GM23338 (cell line): ENCODE data around the gene MEI4. TPM values are rescaled to one million over a fixed set of nuclear protein-coding genes. Genes with fewer than 3 reads are reported as not detected.

Source experiments
- ATAC-seq: fragments of 200-7000 bp; cut with Tn5 transposase; 3 replicates; pipeline ENCODE4 v1.9.1; 2020
- DNase-seq: peaks from one replicate; pipeline ENCODE4 v3.0.0-alpha.2; 2015; ENCODE audit warnings: low spot score
- H2AFZ ChIP-seq: fragments of 200-600 bp; sonication (generic); 2 replicates; pipeline ENCODE4 v1.8.0; 2016; ENCODE audit warnings: antibody characterized with exemption, mild to moderate bottlenecking, moderate library complexity
- H3F3A ChIP-seq: fragments of 200-600 bp; sonication (generic); replicated peaks from 2 replicates; pipeline ENCODE4 v1.8.0; 2017; ENCODE audit warnings: antibody characterized with exemption, mixed run types, low read depth
- H3K27ac ChIP-seq: fragments of 200-600 bp; sonication (generic); 2 replicates; pipeline ENCODE4 v1.6.1; 2016; ENCODE audit warnings: low read depth
- H3K27me3 ChIP-seq: fragments of 200-600 bp; sonication (generic); 2 replicates; pipeline ENCODE4 v1.8.0; 2016; ENCODE audit warnings: mild to moderate bottlenecking, mixed run types, moderate library complexity; ENCODE audit not compliant: insufficient read depth
- H3K36me3 ChIP-seq: fragments of 200-600 bp; sonication (generic); 2 replicates; pipeline ENCODE4 v1.8.0; 2016; ENCODE audit warnings: mild to moderate bottlenecking; ENCODE audit not compliant: insufficient read depth
- H3K4me1 ChIP-seq: fragments of 200-600 bp; sonication (generic); 2 replicates; pipeline ENCODE4 v1.8.0; 2016; ENCODE audit warnings: mild to moderate bottlenecking, moderate library complexity; ENCODE audit not compliant: insufficient read depth
- H3K4me2 ChIP-seq: fragments of 200-600 bp; sonication (generic); 2 replicates; pipeline ENCODE4 v1.7.1; 2017; ENCODE audit warnings: mixed run types
- H3K4me3 ChIP-seq: fragments of 200-600 bp; sonication (generic); 2 replicates; pipeline ENCODE4 v1.6.1; 2016; ENCODE audit warnings: mixed run types
- H3K79me2 ChIP-seq: fragments of 200-600 bp; sonication (generic); replicated peaks from 2 replicates; pipeline ENCODE4 v1.8.0; 2017; ENCODE audit warnings: mild to moderate bottlenecking; ENCODE audit not compliant: insufficient read depth
- H3K9me2 ChIP-seq: fragments of 200-600 bp; sonication (generic); 2 replicates; pipeline ENCODE4 v1.8.0; 2017; ENCODE audit not compliant: insufficient read depth
- H4K20me1 ChIP-seq: fragments of 200-600 bp; sonication (generic); replicated peaks from 2 replicates; pipeline ENCODE4 v1.8.0; 2017; ENCODE audit warnings: mild to moderate bottlenecking; ENCODE audit not compliant: insufficient read depth
- H3K27ac Mint-ChIP-seq: 2 replicates; pipeline ENCODE4 v1.8.0; 2020; ENCODE audit warnings: inconsistent platforms, mild to moderate bottlenecking, moderate library complexity, mixed read lengths
- H3K27me3 Mint-ChIP-seq: 3 replicates; pipeline ENCODE4 v1.8.0; 2022; ENCODE audit warnings: low read depth, mild to moderate bottlenecking, moderate library complexity, mixed read lengths, inconsistent platforms; ENCODE audit not compliant: insufficient read depth, poor library complexity
- H3K36me3 Mint-ChIP-seq: 3 replicates; pipeline ENCODE4 v1.8.0; 2021; ENCODE audit warnings: low read depth, mild to moderate bottlenecking, inconsistent platforms, moderate library complexity, mixed read lengths
- H3K4me1 Mint-ChIP-seq: 3 replicates; pipeline ENCODE4 v1.8.0; 2020; ENCODE audit warnings: mild to moderate bottlenecking, inconsistent platforms, mixed read lengths
- H3K4me3 Mint-ChIP-seq: 3 replicates; pipeline ENCODE4 v1.8.0; 2021; ENCODE audit warnings: moderate library complexity, mild to moderate bottlenecking, inconsistent platforms, mixed read lengths
- H3K9me3 Mint-ChIP-seq: 3 replicates; pipeline ENCODE4 v1.8.0; 2020; ENCODE audit warnings: moderate library complexity, mild to moderate bottlenecking, inconsistent platforms, mixed read lengths
- CREB1 ChIP-seq: fragments of 250-450 bp; sonication (Bioruptor Pico); IDR thresholded peaks from 2 replicates; pipeline ENCODE4 v1.5.0; 2020; ENCODE audit warnings: low read depth, mild to moderate bottlenecking, moderate library complexity
- EZH2 ChIP-seq: fragments of 200-600 bp; sonication (generic); IDR thresholded peaks from one replicate; pipeline ENCODE4 v1.8.0; 2017; ENCODE audit warnings: antibody characterized with exemption, mild to moderate bottlenecking, low read depth; ENCODE audit not compliant: unreplicated experiment
- EZH2phosphoT487 ChIP-seq: fragments of 200-600 bp; sonication (generic); IDR thresholded peaks from one replicate; pipeline ENCODE4 v1.8.1; 2018; ENCODE audit warnings: antibody characterized with exemption; ENCODE audit not compliant: unreplicated experiment
- JUNB ChIP-seq: IDR thresholded peaks from one replicate; pipeline ENCODE4 v1.6.1; 2016; ENCODE audit warnings: antibody characterized with exemption; ENCODE audit not compliant: unreplicated experiment
- NANOG ChIP-seq: IDR thresholded peaks from 2 replicates; pipeline ENCODE4 v1.6.1; 2016; ENCODE audit warnings: antibody characterized with exemption, borderline replicate concordance
- POLR2AphosphoS5 ChIP-seq: IDR thresholded peaks from 2 replicates; pipeline ENCODE4 v1.6.1; 2016; ENCODE audit warnings: antibody characterized with exemption, low read depth
- STAT1 ChIP-seq: IDR thresholded peaks from one replicate; pipeline ENCODE4 v1.6.1; 2016; ENCODE audit warnings: antibody characterized with exemption; ENCODE audit not compliant: unreplicated experiment
- ZNF114 ChIP-seq: fragments of 250-450 bp; sonication (Bioruptor Pico); IDR thresholded peaks from 2 replicates; pipeline ENCODE4 v1.5.0; 2020; ENCODE audit warnings: mild to moderate bottlenecking, moderate library complexity
- ZNF331 ChIP-seq: fragments of 250-450 bp; sonication (Bioruptor Pico); IDR thresholded peaks from 2 replicates; pipeline ENCODE4 v1.5.0; 2020; ENCODE audit warnings: low read depth, mild to moderate bottlenecking, moderate library complexity
- polyA plus RNA-seq: library from polyadenylated mRNA; unstranded; fragments of >200 nt; fragmentation: Nextera tagmentation; extraction: Ambion mirVana; gene quantifications from 2 replicates; pipeline ENCODE4 v1.2.1, GENCODE V29; 2016
- total RNA-seq: library from RNA; depleted of rRNA; stranded (reverse); fragments of >200 nt; shearing (Covaris generic); gene quantifications from 2 replicates; pipeline ENCODE4 v1.2.3, GENCODE V29; 2014
- TF ChIP-seq, protein P1 (sequence below): fragments of 250-450 bp; sonication (Bioruptor Pico); IDR thresholded peaks from 2 replicates; pipeline ENCODE4 v1.5.0; 2020; ENCODE audit warnings: mild to moderate bottlenecking, moderate library complexity
- TF ChIP-seq, protein P2 (sequence below): IDR thresholded peaks from one replicate; pipeline ENCODE4 v1.6.1; 2018; ENCODE audit warnings: antibody characterized with exemption; ENCODE audit not compliant: unreplicated experiment
- TF ChIP-seq, protein P3 (sequence below), 2 experiments: fragments of 200-600 bp in 1 of 2; sonication (generic) in 1 of 2; conservative IDR thresholded peaks; 2 replicates each; pipeline versions ENCODE4 v1.5.1 to v1.6.1; 2016 to 2017; ENCODE audit warnings: antibody characterized with exemption in 2 of 2, low read depth in 2 of 2, mild to moderate bottlenecking in 2 of 2, moderate library complexity in 1 of 2
- TF ChIP-seq, protein P4 (sequence below): IDR thresholded peaks from 2 replicates; pipeline ENCODE4 v1.6.1; 2016; ENCODE audit warnings: antibody characterized with exemption

MEI4 gene
- total and polyA plus RNA-seq, 2 experiments from 2014 or later: 0.23 to 0.63 TPM

DNA sequence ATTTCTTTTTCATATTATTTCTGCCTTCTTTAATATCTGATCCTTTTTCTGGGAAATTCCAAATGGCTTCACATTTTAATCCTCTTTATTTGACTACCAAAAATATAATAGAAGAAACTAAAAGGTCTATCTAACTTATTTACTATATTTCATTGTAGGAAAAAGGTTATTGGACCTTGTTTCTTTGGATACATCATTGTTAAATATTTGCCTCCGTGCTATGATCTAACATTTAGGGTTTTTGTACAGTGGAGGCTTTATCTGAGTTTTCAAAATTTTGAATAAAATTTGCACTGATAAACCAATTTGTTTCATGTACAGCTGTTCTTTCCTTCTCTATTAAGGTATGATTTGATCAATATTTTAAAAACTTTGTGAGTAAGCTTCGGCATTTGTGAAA is 109.5 kb downstream of the MEI4 start:
- Histone ChIP-seq H3K27ac (no peak overlapping the region), H3K79me2 (no peaks in the 10 kb centered on the region), H3K4me2 (no peak overlapping the region), H4K20me1 (no peaks in the 10 kb centered on the region), H3K27me3 (no peaks in the 10 kb centered on the region), H3K4me3 (no peak overlapping the region), H3K4me1 (no peaks in the 10 kb centered on the region), H3F3A (no peaks in the 10 kb centered on the region), H3K9me2 (no peaks in the 10 kb centered on the region), H3K36me3 (no peaks in the 10 kb centered on the region), H2AFZ (no peak overlapping the region)
- Mint-ChIP-seq H3K9me3 (no peaks in the 10 kb centered on the region), H3K4me3 (no peak overlapping the region), H3K27me3 (no peaks in the 10 kb centered on the region), H3K27ac (no peak overlapping the region), H3K36me3 (no peaks in the 10 kb centered on the region), H3K4me1 (no peaks in the 10 kb centered on the region)
- DNase-seq: no peak
- TF ChIP-seq JUNB: no peak
- TF ChIP-seq CREB1 (CRISPR knock-in tag): no peak
- TF ChIP-seq, protein P1, sequence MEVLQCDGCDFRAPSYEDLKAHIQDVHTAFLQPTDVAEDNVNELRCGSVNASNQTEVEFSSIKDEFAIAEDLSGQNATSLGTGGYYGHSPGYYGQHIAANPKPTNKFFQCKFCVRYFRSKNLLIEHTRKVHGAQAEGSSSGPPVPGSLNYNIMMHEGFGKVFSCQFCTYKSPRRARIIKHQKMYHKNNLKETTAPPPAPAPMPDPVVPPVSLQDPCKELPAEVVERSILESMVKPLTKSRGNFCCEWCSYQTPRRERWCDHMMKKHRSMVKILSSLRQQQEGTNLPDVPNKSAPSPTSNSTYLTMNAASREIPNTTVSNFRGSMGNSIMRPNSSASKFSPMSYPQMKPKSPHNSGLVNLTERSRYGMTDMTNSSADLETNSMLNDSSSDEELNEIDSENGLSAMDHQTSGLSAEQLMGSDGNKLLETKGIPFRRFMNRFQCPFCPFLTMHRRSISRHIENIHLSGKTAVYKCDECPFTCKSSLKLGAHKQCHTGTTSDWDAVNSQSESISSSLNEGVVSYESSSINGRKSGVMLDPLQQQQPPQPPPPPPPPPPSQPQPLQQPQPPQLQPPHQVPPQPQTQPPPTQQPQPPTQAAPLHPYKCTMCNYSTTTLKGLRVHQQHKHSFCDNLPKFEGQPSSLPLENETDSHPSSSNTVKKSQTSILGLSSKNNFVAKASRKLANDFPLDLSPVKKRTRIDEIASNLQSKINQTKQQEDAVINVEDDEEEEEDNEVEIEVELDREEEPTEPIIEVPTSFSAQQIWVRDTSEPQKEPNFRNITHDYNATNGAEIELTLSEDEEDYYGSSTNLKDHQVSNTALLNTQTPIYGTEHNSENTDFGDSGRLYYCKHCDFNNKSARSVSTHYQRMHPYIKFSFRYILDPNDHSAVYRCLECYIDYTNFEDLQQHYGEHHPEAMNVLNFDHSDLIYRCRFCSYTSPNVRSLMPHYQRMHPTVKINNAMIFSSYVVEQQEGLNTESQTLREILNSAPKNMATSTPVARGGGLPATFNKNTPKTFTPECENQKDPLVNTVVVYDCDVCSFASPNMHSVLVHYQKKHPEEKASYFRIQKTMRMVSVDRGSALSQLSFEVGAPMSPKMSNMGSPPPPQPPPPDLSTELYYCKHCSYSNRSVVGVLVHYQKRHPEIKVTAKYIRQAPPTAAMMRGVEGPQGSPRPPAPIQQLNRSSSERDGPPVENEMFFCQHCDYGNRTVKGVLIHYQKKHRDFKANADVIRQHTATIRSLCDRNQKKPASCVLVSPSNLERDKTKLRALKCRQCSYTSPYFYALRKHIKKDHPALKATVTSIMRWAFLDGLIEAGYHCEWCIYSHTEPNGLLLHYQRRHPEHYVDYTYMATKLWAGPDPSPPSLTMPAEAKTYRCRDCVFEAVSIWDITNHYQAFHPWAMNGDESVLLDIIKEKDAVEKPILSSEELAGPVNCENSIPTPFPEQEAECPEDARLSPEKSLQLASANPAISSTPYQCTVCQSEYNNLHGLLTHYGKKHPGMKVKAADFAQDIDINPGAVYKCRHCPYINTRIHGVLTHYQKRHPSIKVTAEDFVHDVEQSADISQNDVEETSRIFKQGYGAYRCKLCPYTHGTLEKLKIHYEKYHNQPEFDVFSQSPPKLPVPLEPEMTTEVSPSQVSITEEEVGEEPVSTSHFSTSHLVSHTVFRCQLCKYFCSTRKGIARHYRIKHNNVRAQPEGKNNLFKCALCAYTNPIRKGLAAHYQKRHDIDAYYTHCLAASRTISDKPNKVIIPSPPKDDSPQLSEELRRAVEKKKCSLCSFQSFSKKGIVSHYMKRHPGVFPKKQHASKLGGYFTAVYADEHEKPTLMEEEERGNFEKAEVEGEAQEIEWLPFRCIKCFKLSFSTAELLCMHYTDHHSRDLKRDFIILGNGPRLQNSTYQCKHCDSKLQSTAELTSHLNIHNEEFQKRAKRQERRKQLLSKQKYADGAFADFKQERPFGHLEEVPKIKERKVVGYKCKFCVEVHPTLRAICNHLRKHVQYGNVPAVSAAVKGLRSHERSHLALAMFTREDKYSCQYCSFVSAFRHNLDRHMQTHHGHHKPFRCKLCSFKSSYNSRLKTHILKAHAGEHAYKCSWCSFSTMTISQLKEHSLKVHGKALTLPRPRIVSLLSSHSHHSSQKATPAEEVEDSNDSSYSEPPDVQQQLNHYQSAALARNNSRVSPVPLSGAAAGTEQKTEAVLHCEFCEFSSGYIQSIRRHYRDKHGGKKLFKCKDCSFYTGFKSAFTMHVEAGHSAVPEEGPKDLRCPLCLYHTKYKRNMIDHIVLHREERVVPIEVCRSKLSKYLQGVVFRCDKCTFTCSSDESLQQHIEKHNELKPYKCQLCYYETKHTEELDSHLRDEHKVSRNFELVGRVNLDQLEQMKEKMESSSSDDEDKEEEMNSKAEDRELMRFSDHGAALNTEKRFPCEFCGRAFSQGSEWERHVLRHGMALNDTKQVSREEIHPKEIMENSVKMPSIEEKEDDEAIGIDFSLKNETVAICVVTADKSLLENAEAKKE (CRISPR knock-in tag): no peak
- no peak for TF ChIP-seq NANOG
- TF ChIP-seq POLR2AphosphoS5: no peak
- no peak for TF ChIP-seq ZNF114 (CRISPR knock-in tag)
- TF ChIP-seq, protein P2, sequence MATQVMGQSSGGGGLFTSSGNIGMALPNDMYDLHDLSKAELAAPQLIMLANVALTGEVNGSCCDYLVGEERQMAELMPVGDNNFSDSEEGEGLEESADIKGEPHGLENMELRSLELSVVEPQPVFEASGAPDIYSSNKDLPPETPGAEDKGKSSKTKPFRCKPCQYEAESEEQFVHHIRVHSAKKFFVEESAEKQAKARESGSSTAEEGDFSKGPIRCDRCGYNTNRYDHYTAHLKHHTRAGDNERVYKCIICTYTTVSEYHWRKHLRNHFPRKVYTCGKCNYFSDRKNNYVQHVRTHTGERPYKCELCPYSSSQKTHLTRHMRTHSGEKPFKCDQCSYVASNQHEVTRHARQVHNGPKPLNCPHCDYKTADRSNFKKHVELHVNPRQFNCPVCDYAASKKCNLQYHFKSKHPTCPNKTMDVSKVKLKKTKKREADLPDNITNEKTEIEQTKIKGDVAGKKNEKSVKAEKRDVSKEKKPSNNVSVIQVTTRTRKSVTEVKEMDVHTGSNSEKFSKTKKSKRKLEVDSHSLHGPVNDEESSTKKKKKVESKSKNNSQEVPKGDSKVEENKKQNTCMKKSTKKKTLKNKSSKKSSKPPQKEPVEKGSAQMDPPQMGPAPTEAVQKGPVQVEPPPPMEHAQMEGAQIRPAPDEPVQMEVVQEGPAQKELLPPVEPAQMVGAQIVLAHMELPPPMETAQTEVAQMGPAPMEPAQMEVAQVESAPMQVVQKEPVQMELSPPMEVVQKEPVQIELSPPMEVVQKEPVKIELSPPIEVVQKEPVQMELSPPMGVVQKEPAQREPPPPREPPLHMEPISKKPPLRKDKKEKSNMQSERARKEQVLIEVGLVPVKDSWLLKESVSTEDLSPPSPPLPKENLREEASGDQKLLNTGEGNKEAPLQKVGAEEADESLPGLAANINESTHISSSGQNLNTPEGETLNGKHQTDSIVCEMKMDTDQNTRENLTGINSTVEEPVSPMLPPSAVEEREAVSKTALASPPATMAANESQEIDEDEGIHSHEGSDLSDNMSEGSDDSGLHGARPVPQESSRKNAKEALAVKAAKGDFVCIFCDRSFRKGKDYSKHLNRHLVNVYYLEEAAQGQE: no peak
- no peak for TF ChIP-seq EZH2phosphoT487
- TF ChIP-seq STAT1: no peak
- TF ChIP-seq, protein P3, sequence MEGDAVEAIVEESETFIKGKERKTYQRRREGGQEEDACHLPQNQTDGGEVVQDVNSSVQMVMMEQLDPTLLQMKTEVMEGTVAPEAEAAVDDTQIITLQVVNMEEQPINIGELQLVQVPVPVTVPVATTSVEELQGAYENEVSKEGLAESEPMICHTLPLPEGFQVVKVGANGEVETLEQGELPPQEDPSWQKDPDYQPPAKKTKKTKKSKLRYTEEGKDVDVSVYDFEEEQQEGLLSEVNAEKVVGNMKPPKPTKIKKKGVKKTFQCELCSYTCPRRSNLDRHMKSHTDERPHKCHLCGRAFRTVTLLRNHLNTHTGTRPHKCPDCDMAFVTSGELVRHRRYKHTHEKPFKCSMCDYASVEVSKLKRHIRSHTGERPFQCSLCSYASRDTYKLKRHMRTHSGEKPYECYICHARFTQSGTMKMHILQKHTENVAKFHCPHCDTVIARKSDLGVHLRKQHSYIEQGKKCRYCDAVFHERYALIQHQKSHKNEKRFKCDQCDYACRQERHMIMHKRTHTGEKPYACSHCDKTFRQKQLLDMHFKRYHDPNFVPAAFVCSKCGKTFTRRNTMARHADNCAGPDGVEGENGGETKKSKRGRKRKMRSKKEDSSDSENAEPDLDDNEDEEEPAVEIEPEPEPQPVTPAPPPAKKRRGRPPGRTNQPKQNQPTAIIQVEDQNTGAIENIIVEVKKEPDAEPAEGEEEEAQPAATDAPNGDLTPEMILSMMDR (conservative IDR thresholded peaks at IDR 0.05; ENCODE audit: low read depth in 2 of 2): no peak
- TF ChIP-seq ZNF331 (CRISPR knock-in tag): no peak
- TF ChIP-seq EZH2: no peak
- TF ChIP-seq, protein P4, sequence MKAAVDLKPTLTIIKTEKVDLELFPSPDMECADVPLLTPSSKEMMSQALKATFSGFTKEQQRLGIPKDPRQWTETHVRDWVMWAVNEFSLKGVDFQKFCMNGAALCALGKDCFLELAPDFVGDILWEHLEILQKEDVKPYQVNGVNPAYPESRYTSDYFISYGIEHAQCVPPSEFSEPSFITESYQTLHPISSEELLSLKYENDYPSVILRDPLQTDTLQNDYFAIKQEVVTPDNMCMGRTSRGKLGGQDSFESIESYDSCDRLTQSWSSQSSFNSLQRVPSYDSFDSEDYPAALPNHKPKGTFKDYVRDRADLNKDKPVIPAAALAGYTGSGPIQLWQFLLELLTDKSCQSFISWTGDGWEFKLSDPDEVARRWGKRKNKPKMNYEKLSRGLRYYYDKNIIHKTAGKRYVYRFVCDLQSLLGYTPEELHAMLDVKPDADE: no peak
- no peak for ATAC-seq
